Measurements from ENCODE around the gene WFDC5. TPM values are rescaled to one million over a fixed set of nuclear protein-coding genes. Genes with fewer than 3 reads are reported as not detected.

The WFDC5 gene
- total RNA-seq, 3 donors from 2014 or later = not detected

- H3K36me3 ChIP-seq (ENCODE audit: low read depth) = no peaks in the 10 kb centered on the region
- intact Hi-C loops (cut with DNase I, micrococcal nuclease) = no loop called here
- H3K4me1 ChIP-seq (ENCODE audit: low read depth) = no peaks in the 10 kb centered on the region
- no peaks in the 10 kb centered on the region for H3K9me3 ChIP-seq
- DNase-seq (no peak), ATAC-seq (peak; percentile 76)
- no peak for TF ChIP-seq CTCF (IDR thresholded peaks at IDR 0.05)
- no peak overlapping the region for H3K4me3 ChIP-seq
These were observed 10.2 kb downstream of the WFDC5 start for GRCh38 chr20:45104786-45105185.

GRCh38 chr20:45103072-45103471 lies 11.9 kb downstream of the WFDC5 start:
- ATAC-seq = no peak
- TF ChIP-seq CTCF (IDR thresholded peaks at IDR 0.05) = no peak
- H3K36me3 ChIP-seq (ENCODE audit: low read depth) = no peaks in the 10 kb centered on the region
- no peaks in the 10 kb centered on the region for H3K9me3 ChIP-seq
- DNase-seq = no peak
- no peaks in the 10 kb centered on the region for H3K4me1 ChIP-seq (ENCODE audit: low read depth)
- H3K4me3 ChIP-seq = no peak overlapping the region
- intact Hi-C loops (cut with DNase I, micrococcal nuclease) = no loop called here

GRCh38 chr20:45101333-45101850 lies 13.6 kb downstream of the WFDC5 start:
- no peak overlapping the region for H3K4me3 ChIP-seq
- DNase-seq = no peak
- ATAC-seq = no peak

GRCh38 chr20:45100563-45101245 lies 14.3 kb downstream of the WFDC5 start, which contains the start of gene KCNS1:
KCNS1 (minus strand) TSS chr20:45101127; CDS start chr20:45099236, 1,891 bp downstream.
- intact Hi-C loops (cut with DNase I, micrococcal nuclease) = no loop called here
- TF ChIP-seq CTCF (IDR thresholded peaks at IDR 0.05) = no peak
- peak; percentile 49 for ATAC-seq
- Histone ChIP-seq H3K9me3 (no peaks in the 10 kb centered on the region), H3K36me3 (ENCODE audit: low read depth) (no peaks in the 10 kb centered on the region), H3K4me3 (no peak within 1 kb of the TSS), H3K4me1 (ENCODE audit: low read depth) (no peaks in the 10 kb centered on the region)
- peak in 1 of 3 donors; percentile 47 for DNase-seq

More at GRCh38 chr20:45101333-45101850, 13.6 kb downstream of the WFDC5 start:
- H3K4me1 ChIP-seq (ENCODE audit: low read depth) = no peaks in the 10 kb centered on the region
- H3K36me3 ChIP-seq (ENCODE audit: low read depth) = no peaks in the 10 kb centered on the region
- H3K9me3 ChIP-seq = no peaks in the 10 kb centered on the region
- no peak for TF ChIP-seq CTCF (IDR thresholded peaks at IDR 0.05)
- intact Hi-C loops (cut with DNase I, micrococcal nuclease) = no loop called here

- Histone ChIP-seq H3K36me3 (ENCODE audit: low read depth) (no peaks in the 10 kb centered on the region), H3K4me3 (no peak overlapping the region), H3K9me3 (no peaks in the 10 kb centered on the region), H3K4me1 (ENCODE audit: low read depth) (no peaks in the 10 kb centered on the region)
- intact Hi-C loops (cut with DNase I, micrococcal nuclease) = no loop called here
- DNase-seq (peak; percentile 25 to 56 (median 53)), ATAC-seq (peak; percentile 35)
- no peak for TF ChIP-seq CTCF (IDR thresholded peaks at IDR 0.05)
These were observed 16.7 kb downstream of the WFDC5 start for GRCh38 chr20:45098103-45098773.

Measured in mucosa of descending colon (tissue), 3 donors.